Thyroid gland (tissue), 4 donors: ENCODE results near the gene FXR2. TPM values are rescaled to one million over a fixed set of nuclear protein-coding genes. Genes with fewer than 3 reads are reported as not detected.

Experiments
- DNase-seq, 2 donors: peaks; one replicate each; pipeline ENCODE4 v3.0.0-alpha.2; 2019
- H3K27ac ChIP-seq, 3 donors: fragments of 200-600 bp; sonication (generic); 1 replicate in 2 of 3; 2 replicates in 1 of 3; pipeline ENCODE4 v1.5.1; 2016 to 2019; ENCODE audit warnings: mild to moderate bottlenecking in 1 of 3, moderate library complexity in 1 of 3
- H3K27me3 ChIP-seq: fragments of 200-600 bp; sonication (generic); one replicate; pipeline ENCODE4 v1.5.1; 2019
- H3K36me3 ChIP-seq, 2 donors: fragments of 200-600 bp; sonication (generic); one replicate each; pipeline ENCODE4 v1.5.1; 2016 to 2019
- H3K4me1 ChIP-seq, 2 donors: fragments of 200-600 bp; sonication (generic); one replicate each; pipeline ENCODE4 v1.5.1; 2017 to 2019
- H3K4me3 ChIP-seq, 3 donors: fragments of 200-600 bp; sonication (generic); replicated peaks in 1 of 3; 1 replicate in 2 of 3; 2 replicates in 1 of 3; pipeline ENCODE4 v1.5.1; 2016; ENCODE audit warnings: mild to moderate bottlenecking in 1 of 3
- H3K9me3 ChIP-seq: fragments of 200-600 bp; sonication (generic); one replicate; pipeline ENCODE4 v1.5.1; 2017
- POLR2A ChIP-seq, 2 donors: fragments of 450-650 bp; IDR thresholded peaks; one replicate each; pipeline ENCODE4 v1.6.1; 2017; ENCODE audit warnings: antibody characterized with exemption in 2 of 2, mild to moderate bottlenecking in 2 of 2, moderate library complexity in 1 of 2
- WGBS, 2 donors: methylation state at CpG; one replicate each; pipeline ENCODE4 v1.1.5; 2017; 5-methylcytosine and 5-hydroxymethylcytosine counted together
- intact Hi-C: fragments of 100-400 bp; cut with DNase I; formaldehyde crosslinking; loops from one replicate; pipeline ENCODE4 v1.15.1; 2023
- total RNA-seq, 4 donors: library from RNA; depleted of rRNA; stranded (reverse); fragments of >200 nt; gene quantifications; one replicate each; pipeline ENCODE4 v1.2.3, GENCODE V29; 2016
- TF ChIP-seq, protein P1 (sequence below), 6 experiments: fragments of 200-600 bp in 3 of 6; fragments of 450-650 bp in 3 of 6; sonication (generic) in 3 of 6; IDR thresholded peaks; one replicate each; pipeline ENCODE4 v1.5.1; 2016 to 2019; ENCODE audit warnings: antibody characterized with exemption in 6 of 6, mild to moderate bottlenecking in 2 of 6, inconsistent platforms in 1 of 6, moderate library complexity in 1 of 6

FXR2 gene
- total RNA-seq, 4 donors from 2014 or later: 27.6 to 37.5 (median 28.6) TPM

DNA sequence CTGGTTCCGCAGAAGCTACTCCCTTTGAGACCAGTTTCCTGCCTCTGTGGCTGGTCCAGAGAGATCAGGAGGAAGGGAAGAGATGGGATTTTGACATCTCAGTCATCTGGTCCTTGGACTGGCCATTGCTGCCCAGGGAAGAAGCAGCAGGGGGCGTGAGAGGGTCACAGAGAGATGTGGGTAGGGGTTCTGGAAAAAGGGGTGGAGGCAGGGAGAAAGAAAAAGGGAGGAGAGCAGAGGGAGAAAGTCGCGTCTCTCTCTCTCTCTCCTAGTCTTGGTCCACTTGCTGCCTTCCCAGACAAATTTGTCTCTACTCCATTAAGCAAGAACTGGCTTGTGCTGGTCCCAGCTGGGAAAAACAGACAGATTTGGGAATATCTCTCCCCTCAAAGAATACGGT, 19.7 kb upstream of the FXR2 start:
- Histone ChIP-seq H3K9me3 (no peaks in the 10 kb centered on the region), H3K27me3 (no peaks in the 10 kb centered on the region), H3K27ac (no peak overlapping the region), H3K4me1 (no peaks in the 10 kb centered on the region), H3K4me3 (no peak overlapping the region), H3K36me3 (no peaks in the 10 kb centered on the region)
- intact Hi-C loops: loop anchor here (5.0 kb wide), 1 partner anchor 53 kb away; the partner anchor contains the start of genes TP53 and WRAP53
- TF ChIP-seq, protein P1, sequence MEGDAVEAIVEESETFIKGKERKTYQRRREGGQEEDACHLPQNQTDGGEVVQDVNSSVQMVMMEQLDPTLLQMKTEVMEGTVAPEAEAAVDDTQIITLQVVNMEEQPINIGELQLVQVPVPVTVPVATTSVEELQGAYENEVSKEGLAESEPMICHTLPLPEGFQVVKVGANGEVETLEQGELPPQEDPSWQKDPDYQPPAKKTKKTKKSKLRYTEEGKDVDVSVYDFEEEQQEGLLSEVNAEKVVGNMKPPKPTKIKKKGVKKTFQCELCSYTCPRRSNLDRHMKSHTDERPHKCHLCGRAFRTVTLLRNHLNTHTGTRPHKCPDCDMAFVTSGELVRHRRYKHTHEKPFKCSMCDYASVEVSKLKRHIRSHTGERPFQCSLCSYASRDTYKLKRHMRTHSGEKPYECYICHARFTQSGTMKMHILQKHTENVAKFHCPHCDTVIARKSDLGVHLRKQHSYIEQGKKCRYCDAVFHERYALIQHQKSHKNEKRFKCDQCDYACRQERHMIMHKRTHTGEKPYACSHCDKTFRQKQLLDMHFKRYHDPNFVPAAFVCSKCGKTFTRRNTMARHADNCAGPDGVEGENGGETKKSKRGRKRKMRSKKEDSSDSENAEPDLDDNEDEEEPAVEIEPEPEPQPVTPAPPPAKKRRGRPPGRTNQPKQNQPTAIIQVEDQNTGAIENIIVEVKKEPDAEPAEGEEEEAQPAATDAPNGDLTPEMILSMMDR (IDR thresholded peaks at IDR 0.05): peak in 3 of 6 experiments; percentile 40 to 46 (median 44)
- TF ChIP-seq POLR2A (IDR thresholded peaks at IDR 0.05): no peak
- 14 to 20% methylated on average over 5 of the region's 5 CpGs for WGBS, 2 donors
- peak; percentile 63 to 67 for DNase-seq

DNA sequence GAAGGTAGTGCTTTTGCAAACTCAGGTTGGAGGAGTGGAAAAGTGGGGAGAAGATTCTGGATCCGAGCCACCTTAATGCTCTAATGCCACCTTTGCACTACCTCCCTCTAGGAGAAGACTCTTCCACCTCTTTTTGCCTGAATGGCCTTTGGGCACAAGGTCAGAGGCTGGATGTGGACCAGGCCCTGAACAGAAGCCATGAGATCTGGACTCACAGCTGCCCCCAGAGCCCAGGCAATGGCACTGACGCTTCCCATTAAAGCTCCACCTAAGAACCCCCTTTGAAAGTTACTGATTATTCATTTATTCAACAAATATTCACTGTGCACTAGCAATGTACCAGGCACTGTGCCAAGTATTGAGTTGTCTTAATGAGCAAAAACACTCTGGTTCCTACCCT, 18.4 kb upstream of the FXR2 start:
- TF ChIP-seq POLR2A (IDR thresholded peaks at IDR 0.05): no peak
- TF ChIP-seq, protein P1 (IDR thresholded peaks at IDR 0.05): no peak
- 91 to 93% methylated on average over 2 of the region's 2 CpGs for WGBS, 2 donors
- intact Hi-C loops: loop anchor here (5.0 kb wide), 1 partner anchor 54 kb away; the partner anchor contains the start of genes TP53 and WRAP53
- peaks cover 0 to 2% of the 10 kb centered on the region in 2 donors for H3K4me1 ChIP-seq
- H3K9me3 ChIP-seq: no peaks in the 10 kb centered on the region
- no peak overlapping the region for H3K27ac ChIP-seq
- H3K36me3 ChIP-seq: no peaks in the 10 kb centered on the region
- no peak overlapping the region for H3K4me3 ChIP-seq
- H3K27me3 ChIP-seq: no peaks in the 10 kb centered on the region
- DNase-seq: no peak

DNA sequence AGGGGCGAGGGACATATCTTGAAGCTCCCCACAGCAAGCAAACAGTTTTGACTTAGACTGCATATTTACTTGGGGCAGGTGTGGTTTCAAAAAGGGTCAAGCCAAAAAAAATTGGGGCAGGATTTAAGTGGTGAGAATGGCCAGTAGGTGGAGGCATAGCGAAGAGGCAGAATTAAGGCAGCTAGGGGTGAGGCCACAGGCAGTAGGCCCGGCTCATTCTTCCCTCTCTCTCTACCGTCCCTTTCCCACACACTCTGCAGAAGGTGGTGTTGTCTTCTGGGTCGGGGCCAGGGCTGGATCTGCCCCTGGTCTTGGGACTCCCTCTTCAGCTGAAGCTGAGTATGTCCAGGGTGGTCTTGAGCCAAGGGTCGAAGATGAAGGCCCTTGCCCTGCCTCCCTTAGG, 17.8 kb upstream of the FXR2 start:
- DNase-seq: peak; percentile 15 to 27
- TF ChIP-seq POLR2A (IDR thresholded peaks at IDR 0.05): no peak
- TF ChIP-seq, protein P1 (IDR thresholded peaks at IDR 0.05): peak in 3 of 6 experiments; percentile 23 to 38 (median 38)
- Histone ChIP-seq H3K4me1 (peaks cover 0 to 4% of the 10 kb centered on the region in 2 donors), H3K4me3 (no peak overlapping the region), H3K36me3 (no peaks in the 10 kb centered on the region), H3K27ac (no peak overlapping the region), H3K9me3 (no peaks in the 10 kb centered on the region), H3K27me3 (no peaks in the 10 kb centered on the region)
- intact Hi-C loops: loop anchor here (5.0 kb wide), 1 partner anchor 55 kb away; the partner anchor contains the start of genes TP53 and WRAP53
- WGBS, 2 donors: 53 to 56% methylated on average over 6 of the region's 6 CpGs

DNA sequence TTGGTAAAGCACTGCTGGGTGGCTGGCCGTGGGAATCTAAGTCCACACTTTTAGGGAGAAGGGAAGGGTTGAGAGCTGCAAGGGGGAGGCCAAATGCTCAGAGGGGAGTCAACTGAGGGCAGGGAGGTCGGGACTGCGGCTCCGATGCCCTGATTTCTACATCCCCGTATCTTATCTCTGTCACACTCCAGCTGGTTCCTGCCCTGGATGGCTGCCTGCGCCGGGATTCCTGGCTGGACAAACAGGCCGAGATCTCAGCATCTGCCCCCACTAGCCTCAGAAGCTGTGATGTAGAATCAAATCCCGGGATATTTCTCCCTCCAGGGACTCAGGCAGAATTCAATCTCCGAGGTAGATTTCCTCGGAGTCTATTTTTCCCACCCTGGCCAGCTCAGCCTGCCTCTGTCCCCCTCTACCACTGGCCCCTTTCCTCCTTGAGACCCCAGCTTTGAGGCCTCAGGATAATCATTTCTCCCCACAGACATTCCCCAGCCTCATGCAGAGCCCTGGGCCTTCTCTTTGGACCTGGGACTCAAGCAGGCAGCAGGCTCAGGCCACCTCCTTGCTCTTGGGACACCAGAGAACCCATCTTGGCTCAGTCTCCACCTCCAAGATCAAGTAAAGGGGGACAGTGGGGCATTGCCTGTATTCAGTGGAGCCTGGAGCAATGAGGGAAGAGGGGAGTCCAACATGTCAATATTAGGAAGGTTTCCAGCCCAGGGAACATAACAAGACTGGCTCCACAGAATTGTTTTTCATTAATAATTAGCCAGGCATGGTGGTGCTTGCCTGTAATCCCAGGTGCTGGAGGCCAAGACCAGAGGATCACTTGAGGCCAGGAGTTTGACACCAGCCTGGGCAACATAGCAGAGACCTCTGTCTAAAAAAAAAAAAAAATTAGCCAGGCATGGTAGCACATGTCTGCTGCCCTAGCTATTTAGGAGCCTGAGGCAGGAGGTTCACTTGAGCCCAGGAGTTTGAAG, 17.0 kb upstream of the FXR2 start:
- peaks cover 3 to 7% of the 10 kb centered on the region in 2 donors for H3K4me1 ChIP-seq
- no peaks in the 10 kb centered on the region for H3K9me3 ChIP-seq
- WGBS, 2 donors: 75 to 82% methylated on average over 10 to 11 of the region's 11 CpGs
- intact Hi-C loops: loop anchor here (5.0 kb wide), 1 partner anchor 56 kb away; the partner anchor contains the start of genes TP53 and WRAP53
- H3K27ac ChIP-seq: no peak overlapping the region
- TF ChIP-seq, protein P1 (IDR thresholded peaks at IDR 0.05): no peak
- TF ChIP-seq POLR2A (IDR thresholded peaks at IDR 0.05): no peak
- H3K27me3 ChIP-seq: no peaks in the 10 kb centered on the region
- DNase-seq: no peak
- H3K4me3 ChIP-seq: no peak overlapping the region
- no peaks in the 10 kb centered on the region for H3K36me3 ChIP-seq
